Measurements from ENCODE around the gene CXorf38. TPM values are rescaled to one million over a fixed set of nuclear protein-coding genes. Genes with fewer than 3 reads are reported as not detected.

Gene CXorf38
- total RNA-seq, 1 experiment from 2014 or later, result 10.5 TPM

DNA sequence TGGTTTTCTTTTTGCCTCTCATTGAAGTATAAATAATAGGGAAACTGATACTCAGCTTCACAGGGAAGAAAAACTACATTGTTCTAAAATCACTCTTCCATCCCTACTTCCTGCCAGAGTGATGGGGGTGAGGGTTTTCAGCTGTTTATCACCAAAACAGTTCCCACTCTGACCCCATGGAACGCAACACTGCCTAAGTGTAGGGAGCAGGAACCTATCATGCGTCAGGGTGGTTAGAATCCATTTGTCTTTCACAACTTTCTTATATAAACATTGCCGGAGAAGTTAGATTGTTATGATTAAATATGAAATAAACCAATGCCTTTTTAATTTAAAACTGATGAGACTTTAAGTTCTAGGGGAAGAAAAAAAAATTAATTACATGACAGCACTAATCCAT is 40.0 kb downstream of the CXorf38 start:
- H4K8ac ChIP-seq (replicated peaks; ENCODE audit: insufficient read length, low read depth, low read length), result no peak overlapping the region
- H4K20me1 ChIP-seq (ENCODE audit: control insufficient read depth, insufficient read depth, insufficient read length), result no peaks in the 10 kb centered on the region
- TF ChIP-seq, protein P1, sequence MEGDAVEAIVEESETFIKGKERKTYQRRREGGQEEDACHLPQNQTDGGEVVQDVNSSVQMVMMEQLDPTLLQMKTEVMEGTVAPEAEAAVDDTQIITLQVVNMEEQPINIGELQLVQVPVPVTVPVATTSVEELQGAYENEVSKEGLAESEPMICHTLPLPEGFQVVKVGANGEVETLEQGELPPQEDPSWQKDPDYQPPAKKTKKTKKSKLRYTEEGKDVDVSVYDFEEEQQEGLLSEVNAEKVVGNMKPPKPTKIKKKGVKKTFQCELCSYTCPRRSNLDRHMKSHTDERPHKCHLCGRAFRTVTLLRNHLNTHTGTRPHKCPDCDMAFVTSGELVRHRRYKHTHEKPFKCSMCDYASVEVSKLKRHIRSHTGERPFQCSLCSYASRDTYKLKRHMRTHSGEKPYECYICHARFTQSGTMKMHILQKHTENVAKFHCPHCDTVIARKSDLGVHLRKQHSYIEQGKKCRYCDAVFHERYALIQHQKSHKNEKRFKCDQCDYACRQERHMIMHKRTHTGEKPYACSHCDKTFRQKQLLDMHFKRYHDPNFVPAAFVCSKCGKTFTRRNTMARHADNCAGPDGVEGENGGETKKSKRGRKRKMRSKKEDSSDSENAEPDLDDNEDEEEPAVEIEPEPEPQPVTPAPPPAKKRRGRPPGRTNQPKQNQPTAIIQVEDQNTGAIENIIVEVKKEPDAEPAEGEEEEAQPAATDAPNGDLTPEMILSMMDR (conservative IDR thresholded peaks at IDR 0.05), result no peak
- H3K9me3 ChIP-seq (ENCODE audit: control insufficient read depth, low read depth, low read length), result no peaks in the 10 kb centered on the region
- H3K4ac ChIP-seq (ENCODE audit: low read depth, low read length), result no peak overlapping the region
- no peak overlapping the region for H3K14ac ChIP-seq (ENCODE audit: insufficient read depth, low read length)
- peaks cover 44 to 47% of the 10 kb centered on the region in 2 experiments for H3K9me3 Mint-ChIP-seq
- no peak overlapping the region for H3K23ac ChIP-seq (ENCODE audit: insufficient read length, low read depth, low read length)
- WGBS (ENCODE audit: extremely low coverage, insufficient read length, low lambda C conversion rate), result no CpG with 5 or more reads among the region's 3 CpGs
- H2BK15ac ChIP-seq (ENCODE audit: low read depth, low read length), result no peak overlapping the region
- H2AFZ ChIP-seq (ENCODE audit: low read length), result no peak overlapping the region
- no peaks in the 10 kb centered on the region for H3K4me1 ChIP-seq (ENCODE audit: insufficient read depth, low read length)
- no peaks in the 10 kb centered on the region for H3K4me1 Mint-ChIP-seq
- no peak overlapping the region for H3K27ac ChIP-seq (ENCODE audit: insufficient read length, low read depth, low read length)
- no peak overlapping the region for H2BK20ac ChIP-seq (ENCODE audit: low read depth, low read length, poor library complexity, severe bottlenecking)
- H4K5ac ChIP-seq (ENCODE audit: insufficient read length, low read depth, low read length), result no peak overlapping the region
- no peak for DNase-seq
- no peak overlapping the region for H2BK120ac ChIP-seq (ENCODE audit: low read depth, low read length, poor library complexity, severe bottlenecking)
- H3K23me2 ChIP-seq (ENCODE audit: insufficient read length, low read depth, low read length, poor library complexity, severe bottlenecking), result no peaks in the 10 kb centered on the region
- H3K27ac Mint-ChIP-seq, result no peak overlapping the region
- no peak overlapping the region for H4K91ac ChIP-seq (ENCODE audit: insufficient read length, low read depth, low read length)
- no peak overlapping the region for H3K18ac ChIP-seq (ENCODE audit: insufficient read length, low read depth, low read length)
- no peak overlapping the region for H3K9ac ChIP-seq (ENCODE audit: extremely low read depth, insufficient read length, low read length)
- H3K79me1 ChIP-seq (ENCODE audit: insufficient read depth, low read depth, low read length, poor library complexity, severe bottlenecking), result no peaks in the 10 kb centered on the region
- no peaks in the 10 kb centered on the region for H3K27me3 ChIP-seq (ENCODE audit: insufficient read depth, low read length)
- no peak overlapping the region for H3K56ac ChIP-seq (ENCODE audit: insufficient read length, low read depth, low read length)
- no peak overlapping the region for H3K4me3 Mint-ChIP-seq
- peaks cover 0 to 12% (median 10%) of the 10 kb centered on the region in 3 experiments; a peak in 4 of 7 replicates for H3K36me3 Mint-ChIP-seq (ENCODE audit: insufficient read depth in 1 of 3, low read depth in 3 of 3)
- no peaks in the 10 kb centered on the region for H3K79me2 ChIP-seq (ENCODE audit: insufficient read depth, low read length)
- no peak overlapping the region for H2BK12ac ChIP-seq (ENCODE audit: insufficient read length, low read depth, low read length)
- no peak overlapping the region for H3T11ph ChIP-seq (ENCODE audit: low read length)
- no peaks in the 10 kb centered on the region for H3K27me3 Mint-ChIP-seq (ENCODE audit: low read depth)
- no peak overlapping the region for H2BK5ac ChIP-seq (ENCODE audit: insufficient read length, low read length)
- no peak overlapping the region for H2AK5ac ChIP-seq (ENCODE audit: insufficient read length, low read length)
- no peak overlapping the region for H3K4me2 ChIP-seq (ENCODE audit: insufficient read depth, insufficient read length, low read length)
